GM23338 (cell line): ENCODE data around the gene UBQLNL. TPM values are rescaled to one million over a fixed set of nuclear protein-coding genes. Genes with fewer than 3 reads are reported as not detected.

ENCODE experiments used
- ATAC-seq: fragments of 200-7000 bp; cut with Tn5 transposase; 3 replicates; pipeline ENCODE4 v1.9.1; 2020
- DNase-seq: peaks from one replicate; pipeline ENCODE4 v3.0.0-alpha.2; 2015; ENCODE audit warnings: low spot score
- H2AFZ ChIP-seq: fragments of 200-600 bp; sonication (generic); 2 replicates; pipeline ENCODE4 v1.8.0; 2016; ENCODE audit warnings: antibody characterized with exemption, mild to moderate bottlenecking, moderate library complexity
- H3F3A ChIP-seq: fragments of 200-600 bp; sonication (generic); replicated peaks from 2 replicates; pipeline ENCODE4 v1.8.0; 2017; ENCODE audit warnings: antibody characterized with exemption, mixed run types, low read depth
- H3K27ac ChIP-seq: fragments of 200-600 bp; sonication (generic); 2 replicates; pipeline ENCODE4 v1.6.1; 2016; ENCODE audit warnings: low read depth
- H3K27me3 ChIP-seq: fragments of 200-600 bp; sonication (generic); 2 replicates; pipeline ENCODE4 v1.8.0; 2016; ENCODE audit warnings: mild to moderate bottlenecking, mixed run types, moderate library complexity; ENCODE audit not compliant: insufficient read depth
- H3K36me3 ChIP-seq: fragments of 200-600 bp; sonication (generic); 2 replicates; pipeline ENCODE4 v1.8.0; 2016; ENCODE audit warnings: mild to moderate bottlenecking; ENCODE audit not compliant: insufficient read depth
- H3K4me1 ChIP-seq: fragments of 200-600 bp; sonication (generic); 2 replicates; pipeline ENCODE4 v1.8.0; 2016; ENCODE audit warnings: mild to moderate bottlenecking, moderate library complexity; ENCODE audit not compliant: insufficient read depth
- H3K4me2 ChIP-seq: fragments of 200-600 bp; sonication (generic); 2 replicates; pipeline ENCODE4 v1.7.1; 2017; ENCODE audit warnings: mixed run types
- H3K4me3 ChIP-seq: fragments of 200-600 bp; sonication (generic); 2 replicates; pipeline ENCODE4 v1.6.1; 2016; ENCODE audit warnings: mixed run types
- H3K79me2 ChIP-seq: fragments of 200-600 bp; sonication (generic); replicated peaks from 2 replicates; pipeline ENCODE4 v1.8.0; 2017; ENCODE audit warnings: mild to moderate bottlenecking; ENCODE audit not compliant: insufficient read depth
- H3K9me2 ChIP-seq: fragments of 200-600 bp; sonication (generic); 2 replicates; pipeline ENCODE4 v1.8.0; 2017; ENCODE audit not compliant: insufficient read depth
- H4K20me1 ChIP-seq: fragments of 200-600 bp; sonication (generic); replicated peaks from 2 replicates; pipeline ENCODE4 v1.8.0; 2017; ENCODE audit warnings: mild to moderate bottlenecking; ENCODE audit not compliant: insufficient read depth
- H3K27ac Mint-ChIP-seq: 2 replicates; pipeline ENCODE4 v1.8.0; 2020; ENCODE audit warnings: inconsistent platforms, mild to moderate bottlenecking, moderate library complexity, mixed read lengths
- H3K27me3 Mint-ChIP-seq: 3 replicates; pipeline ENCODE4 v1.8.0; 2022; ENCODE audit warnings: low read depth, mild to moderate bottlenecking, moderate library complexity, mixed read lengths, inconsistent platforms; ENCODE audit not compliant: insufficient read depth, poor library complexity
- H3K36me3 Mint-ChIP-seq: 3 replicates; pipeline ENCODE4 v1.8.0; 2021; ENCODE audit warnings: low read depth, mild to moderate bottlenecking, inconsistent platforms, moderate library complexity, mixed read lengths
- H3K4me1 Mint-ChIP-seq: 3 replicates; pipeline ENCODE4 v1.8.0; 2020; ENCODE audit warnings: mild to moderate bottlenecking, inconsistent platforms, mixed read lengths
- H3K4me3 Mint-ChIP-seq: 3 replicates; pipeline ENCODE4 v1.8.0; 2021; ENCODE audit warnings: moderate library complexity, mild to moderate bottlenecking, inconsistent platforms, mixed read lengths
- H3K9me3 Mint-ChIP-seq: 3 replicates; pipeline ENCODE4 v1.8.0; 2020; ENCODE audit warnings: moderate library complexity, mild to moderate bottlenecking, inconsistent platforms, mixed read lengths
- JUNB ChIP-seq: IDR thresholded peaks from one replicate; pipeline ENCODE4 v1.6.1; 2016; ENCODE audit warnings: antibody characterized with exemption; ENCODE audit not compliant: unreplicated experiment
- STAT1 ChIP-seq: IDR thresholded peaks from one replicate; pipeline ENCODE4 v1.6.1; 2016; ENCODE audit warnings: antibody characterized with exemption; ENCODE audit not compliant: unreplicated experiment
- polyA plus RNA-seq: library from polyadenylated mRNA; unstranded; fragments of >200 nt; fragmentation: Nextera tagmentation; extraction: Ambion mirVana; gene quantifications from 2 replicates; pipeline ENCODE4 v1.2.1, GENCODE V29; 2016
- total RNA-seq: library from RNA; depleted of rRNA; stranded (reverse); fragments of >200 nt; shearing (Covaris generic); gene quantifications from 2 replicates; pipeline ENCODE4 v1.2.3, GENCODE V29; 2014
- TF ChIP-seq, protein P1 (sequence below): fragments of 250-450 bp; sonication (Bioruptor Pico); IDR thresholded peaks from 2 replicates; pipeline ENCODE4 v1.5.0; 2020; ENCODE audit warnings: mild to moderate bottlenecking, moderate library complexity
- TF ChIP-seq, protein P2 (sequence below): IDR thresholded peaks from one replicate; pipeline ENCODE4 v1.6.1; 2018; ENCODE audit warnings: antibody characterized with exemption; ENCODE audit not compliant: unreplicated experiment

UBQLNL gene
- total and polyA plus RNA-seq, 2 experiments from 2014 or later, result 0.52 TPM; not detected in 1

DNA sequence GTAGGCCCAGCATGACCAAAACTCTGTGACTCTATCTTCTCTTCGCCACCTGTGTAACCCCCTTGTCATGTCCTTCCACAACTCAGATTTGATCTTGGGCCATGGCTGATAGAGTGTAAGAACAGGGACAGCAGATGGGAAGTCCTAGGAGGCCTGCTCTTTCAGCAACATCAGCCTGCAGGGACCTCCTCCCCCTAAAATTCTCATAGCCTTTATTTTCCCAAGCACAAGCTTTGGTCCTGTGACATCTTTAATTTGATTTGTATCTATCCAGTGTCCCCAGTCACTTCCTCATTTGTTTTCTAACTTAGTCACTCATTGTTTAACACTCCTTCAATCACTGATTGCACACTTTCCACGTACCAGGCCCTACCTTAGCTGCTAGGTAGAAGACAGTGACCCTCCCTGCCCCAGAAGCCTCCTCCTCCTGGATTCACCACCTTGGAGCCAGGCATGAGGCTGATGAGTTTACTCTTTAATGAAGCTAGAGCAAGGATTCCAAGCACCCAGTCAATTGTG lies 12.0 kb downstream of the UBQLNL start (continued):
- TF ChIP-seq, protein P1, sequence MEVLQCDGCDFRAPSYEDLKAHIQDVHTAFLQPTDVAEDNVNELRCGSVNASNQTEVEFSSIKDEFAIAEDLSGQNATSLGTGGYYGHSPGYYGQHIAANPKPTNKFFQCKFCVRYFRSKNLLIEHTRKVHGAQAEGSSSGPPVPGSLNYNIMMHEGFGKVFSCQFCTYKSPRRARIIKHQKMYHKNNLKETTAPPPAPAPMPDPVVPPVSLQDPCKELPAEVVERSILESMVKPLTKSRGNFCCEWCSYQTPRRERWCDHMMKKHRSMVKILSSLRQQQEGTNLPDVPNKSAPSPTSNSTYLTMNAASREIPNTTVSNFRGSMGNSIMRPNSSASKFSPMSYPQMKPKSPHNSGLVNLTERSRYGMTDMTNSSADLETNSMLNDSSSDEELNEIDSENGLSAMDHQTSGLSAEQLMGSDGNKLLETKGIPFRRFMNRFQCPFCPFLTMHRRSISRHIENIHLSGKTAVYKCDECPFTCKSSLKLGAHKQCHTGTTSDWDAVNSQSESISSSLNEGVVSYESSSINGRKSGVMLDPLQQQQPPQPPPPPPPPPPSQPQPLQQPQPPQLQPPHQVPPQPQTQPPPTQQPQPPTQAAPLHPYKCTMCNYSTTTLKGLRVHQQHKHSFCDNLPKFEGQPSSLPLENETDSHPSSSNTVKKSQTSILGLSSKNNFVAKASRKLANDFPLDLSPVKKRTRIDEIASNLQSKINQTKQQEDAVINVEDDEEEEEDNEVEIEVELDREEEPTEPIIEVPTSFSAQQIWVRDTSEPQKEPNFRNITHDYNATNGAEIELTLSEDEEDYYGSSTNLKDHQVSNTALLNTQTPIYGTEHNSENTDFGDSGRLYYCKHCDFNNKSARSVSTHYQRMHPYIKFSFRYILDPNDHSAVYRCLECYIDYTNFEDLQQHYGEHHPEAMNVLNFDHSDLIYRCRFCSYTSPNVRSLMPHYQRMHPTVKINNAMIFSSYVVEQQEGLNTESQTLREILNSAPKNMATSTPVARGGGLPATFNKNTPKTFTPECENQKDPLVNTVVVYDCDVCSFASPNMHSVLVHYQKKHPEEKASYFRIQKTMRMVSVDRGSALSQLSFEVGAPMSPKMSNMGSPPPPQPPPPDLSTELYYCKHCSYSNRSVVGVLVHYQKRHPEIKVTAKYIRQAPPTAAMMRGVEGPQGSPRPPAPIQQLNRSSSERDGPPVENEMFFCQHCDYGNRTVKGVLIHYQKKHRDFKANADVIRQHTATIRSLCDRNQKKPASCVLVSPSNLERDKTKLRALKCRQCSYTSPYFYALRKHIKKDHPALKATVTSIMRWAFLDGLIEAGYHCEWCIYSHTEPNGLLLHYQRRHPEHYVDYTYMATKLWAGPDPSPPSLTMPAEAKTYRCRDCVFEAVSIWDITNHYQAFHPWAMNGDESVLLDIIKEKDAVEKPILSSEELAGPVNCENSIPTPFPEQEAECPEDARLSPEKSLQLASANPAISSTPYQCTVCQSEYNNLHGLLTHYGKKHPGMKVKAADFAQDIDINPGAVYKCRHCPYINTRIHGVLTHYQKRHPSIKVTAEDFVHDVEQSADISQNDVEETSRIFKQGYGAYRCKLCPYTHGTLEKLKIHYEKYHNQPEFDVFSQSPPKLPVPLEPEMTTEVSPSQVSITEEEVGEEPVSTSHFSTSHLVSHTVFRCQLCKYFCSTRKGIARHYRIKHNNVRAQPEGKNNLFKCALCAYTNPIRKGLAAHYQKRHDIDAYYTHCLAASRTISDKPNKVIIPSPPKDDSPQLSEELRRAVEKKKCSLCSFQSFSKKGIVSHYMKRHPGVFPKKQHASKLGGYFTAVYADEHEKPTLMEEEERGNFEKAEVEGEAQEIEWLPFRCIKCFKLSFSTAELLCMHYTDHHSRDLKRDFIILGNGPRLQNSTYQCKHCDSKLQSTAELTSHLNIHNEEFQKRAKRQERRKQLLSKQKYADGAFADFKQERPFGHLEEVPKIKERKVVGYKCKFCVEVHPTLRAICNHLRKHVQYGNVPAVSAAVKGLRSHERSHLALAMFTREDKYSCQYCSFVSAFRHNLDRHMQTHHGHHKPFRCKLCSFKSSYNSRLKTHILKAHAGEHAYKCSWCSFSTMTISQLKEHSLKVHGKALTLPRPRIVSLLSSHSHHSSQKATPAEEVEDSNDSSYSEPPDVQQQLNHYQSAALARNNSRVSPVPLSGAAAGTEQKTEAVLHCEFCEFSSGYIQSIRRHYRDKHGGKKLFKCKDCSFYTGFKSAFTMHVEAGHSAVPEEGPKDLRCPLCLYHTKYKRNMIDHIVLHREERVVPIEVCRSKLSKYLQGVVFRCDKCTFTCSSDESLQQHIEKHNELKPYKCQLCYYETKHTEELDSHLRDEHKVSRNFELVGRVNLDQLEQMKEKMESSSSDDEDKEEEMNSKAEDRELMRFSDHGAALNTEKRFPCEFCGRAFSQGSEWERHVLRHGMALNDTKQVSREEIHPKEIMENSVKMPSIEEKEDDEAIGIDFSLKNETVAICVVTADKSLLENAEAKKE (CRISPR knock-in tag), result no peak
- TF ChIP-seq, protein P2, sequence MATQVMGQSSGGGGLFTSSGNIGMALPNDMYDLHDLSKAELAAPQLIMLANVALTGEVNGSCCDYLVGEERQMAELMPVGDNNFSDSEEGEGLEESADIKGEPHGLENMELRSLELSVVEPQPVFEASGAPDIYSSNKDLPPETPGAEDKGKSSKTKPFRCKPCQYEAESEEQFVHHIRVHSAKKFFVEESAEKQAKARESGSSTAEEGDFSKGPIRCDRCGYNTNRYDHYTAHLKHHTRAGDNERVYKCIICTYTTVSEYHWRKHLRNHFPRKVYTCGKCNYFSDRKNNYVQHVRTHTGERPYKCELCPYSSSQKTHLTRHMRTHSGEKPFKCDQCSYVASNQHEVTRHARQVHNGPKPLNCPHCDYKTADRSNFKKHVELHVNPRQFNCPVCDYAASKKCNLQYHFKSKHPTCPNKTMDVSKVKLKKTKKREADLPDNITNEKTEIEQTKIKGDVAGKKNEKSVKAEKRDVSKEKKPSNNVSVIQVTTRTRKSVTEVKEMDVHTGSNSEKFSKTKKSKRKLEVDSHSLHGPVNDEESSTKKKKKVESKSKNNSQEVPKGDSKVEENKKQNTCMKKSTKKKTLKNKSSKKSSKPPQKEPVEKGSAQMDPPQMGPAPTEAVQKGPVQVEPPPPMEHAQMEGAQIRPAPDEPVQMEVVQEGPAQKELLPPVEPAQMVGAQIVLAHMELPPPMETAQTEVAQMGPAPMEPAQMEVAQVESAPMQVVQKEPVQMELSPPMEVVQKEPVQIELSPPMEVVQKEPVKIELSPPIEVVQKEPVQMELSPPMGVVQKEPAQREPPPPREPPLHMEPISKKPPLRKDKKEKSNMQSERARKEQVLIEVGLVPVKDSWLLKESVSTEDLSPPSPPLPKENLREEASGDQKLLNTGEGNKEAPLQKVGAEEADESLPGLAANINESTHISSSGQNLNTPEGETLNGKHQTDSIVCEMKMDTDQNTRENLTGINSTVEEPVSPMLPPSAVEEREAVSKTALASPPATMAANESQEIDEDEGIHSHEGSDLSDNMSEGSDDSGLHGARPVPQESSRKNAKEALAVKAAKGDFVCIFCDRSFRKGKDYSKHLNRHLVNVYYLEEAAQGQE, result no peak

DNA sequence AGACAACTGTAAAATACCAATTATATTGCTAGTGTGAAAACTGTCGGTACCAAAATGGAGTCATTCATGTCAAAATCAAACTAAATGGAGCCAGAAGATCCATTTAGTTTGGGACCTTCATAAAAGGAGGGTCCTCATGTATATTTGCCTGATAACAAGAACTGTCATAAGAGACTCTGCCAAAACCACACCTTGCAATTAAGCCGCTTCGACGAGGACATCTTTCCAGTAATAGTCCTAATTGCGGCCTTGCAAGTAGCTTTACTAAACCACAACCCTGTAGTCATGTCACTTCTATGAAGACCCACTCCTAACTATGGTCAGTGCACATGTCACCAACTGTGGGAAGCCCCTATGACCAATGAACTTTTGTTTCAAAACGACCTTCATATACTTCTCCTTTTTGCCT lies 16.1 kb downstream of the UBQLNL start:
- Histone ChIP-seq H2AFZ (no peak overlapping the region), H3K9me2 (0 out of 2 replicates have a peak, but pooled peaks cover 4% of the 10 kb centered on the region), H4K20me1 (no peaks in the 10 kb centered on the region), H3K36me3 (no peaks in the 10 kb centered on the region), H3K4me2 (no peak overlapping the region), H3K79me2 (no peaks in the 10 kb centered on the region), H3K27ac (no peak overlapping the region), H3K4me1 (no peaks in the 10 kb centered on the region), H3K27me3 (no peaks in the 10 kb centered on the region), H3K4me3 (no peak overlapping the region), H3F3A (no peaks in the 10 kb centered on the region)
- Mint-ChIP-seq H3K4me3 (no peak overlapping the region), H3K27ac (no peak overlapping the region), H3K9me3 (no peaks in the 10 kb centered on the region), H3K27me3 (peaks cover 5% of the 10 kb centered on the region), H3K36me3 (no peaks in the 10 kb centered on the region), H3K4me1 (peaks cover 5% of the 10 kb centered on the region; the same call in 2 of the 3 replicates)
- no peak for DNase-seq
- no peak for ATAC-seq
- TF ChIP-seq STAT1, result no peak
- TF ChIP-seq JUNB, result no peak
- TF ChIP-seq, protein P2, result no peak
